GM18526 (cell line): ENCODE data around the gene ZNF397.

Experiments
- POLR2A ChIP-seq: IDR thresholded peaks from 3 replicates; pipeline ENCODE4 v1.6.1; 2011; ENCODE audit not compliant: insufficient read length; ENCODE audit errors: extremely low read depth

The ZNF397 gene

DNA sequence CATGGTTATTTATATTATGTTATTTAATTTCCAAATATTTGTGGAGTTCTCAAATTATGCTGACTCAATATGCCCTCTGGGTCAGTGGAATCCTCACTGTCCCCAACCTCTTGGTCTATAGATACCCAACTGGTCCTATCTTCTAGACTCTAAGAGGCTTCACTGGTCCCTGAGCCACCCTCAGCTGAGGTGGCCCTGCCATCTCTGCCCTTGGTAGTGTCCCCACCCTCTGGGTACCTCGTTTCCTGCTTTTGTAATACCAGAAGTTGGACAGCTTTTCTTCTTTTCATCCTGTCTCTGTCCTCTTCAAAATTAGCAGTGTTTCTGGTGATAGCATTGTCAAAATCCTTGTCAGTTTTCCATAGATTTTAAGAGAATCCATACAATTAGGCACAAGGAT lies 37.3 kb downstream of the ZNF397 start:
- TF ChIP-seq POLR2A: no peak

DNA sequence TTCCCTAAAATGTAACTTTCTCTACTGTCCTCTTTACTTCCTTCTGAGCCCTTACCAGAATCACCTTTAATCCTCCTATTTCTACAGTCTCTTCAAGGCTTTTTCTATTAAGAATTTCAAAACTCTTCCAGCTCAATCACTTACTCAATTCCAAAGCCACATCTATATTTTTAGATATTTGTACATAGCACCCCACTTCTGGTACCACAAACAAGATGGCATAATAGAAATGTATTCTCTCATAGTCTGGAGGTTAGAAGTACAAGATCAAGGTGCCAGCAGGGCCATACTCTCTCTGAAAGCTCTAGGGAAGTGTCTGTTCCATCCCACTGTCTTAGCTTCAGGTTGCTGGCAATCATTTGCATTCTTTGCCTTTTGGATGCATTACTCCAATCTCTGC lies 38.1 kb downstream of the ZNF397 start:
- no peak for TF ChIP-seq POLR2A

DNA sequence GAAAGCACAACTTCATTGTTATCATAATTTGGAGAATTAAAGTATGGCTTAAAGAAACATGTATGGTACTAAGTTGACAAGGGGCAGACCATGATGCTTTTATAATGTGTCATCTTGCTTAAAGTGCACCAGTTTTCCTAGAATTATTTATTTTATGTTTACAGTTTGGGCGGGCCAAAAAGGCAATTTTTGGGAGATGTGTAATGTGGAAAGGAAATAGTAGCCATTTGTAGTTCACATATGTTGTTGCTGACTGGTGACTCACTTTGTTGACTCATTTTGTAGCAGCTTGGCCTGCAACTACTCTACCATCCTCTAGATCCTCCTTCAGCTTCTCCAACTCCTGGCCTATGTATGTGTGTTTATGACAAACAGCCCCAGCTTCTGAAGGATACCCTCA lies 41.5 kb downstream of the ZNF397 start:
- no peak for TF ChIP-seq POLR2A

DNA sequence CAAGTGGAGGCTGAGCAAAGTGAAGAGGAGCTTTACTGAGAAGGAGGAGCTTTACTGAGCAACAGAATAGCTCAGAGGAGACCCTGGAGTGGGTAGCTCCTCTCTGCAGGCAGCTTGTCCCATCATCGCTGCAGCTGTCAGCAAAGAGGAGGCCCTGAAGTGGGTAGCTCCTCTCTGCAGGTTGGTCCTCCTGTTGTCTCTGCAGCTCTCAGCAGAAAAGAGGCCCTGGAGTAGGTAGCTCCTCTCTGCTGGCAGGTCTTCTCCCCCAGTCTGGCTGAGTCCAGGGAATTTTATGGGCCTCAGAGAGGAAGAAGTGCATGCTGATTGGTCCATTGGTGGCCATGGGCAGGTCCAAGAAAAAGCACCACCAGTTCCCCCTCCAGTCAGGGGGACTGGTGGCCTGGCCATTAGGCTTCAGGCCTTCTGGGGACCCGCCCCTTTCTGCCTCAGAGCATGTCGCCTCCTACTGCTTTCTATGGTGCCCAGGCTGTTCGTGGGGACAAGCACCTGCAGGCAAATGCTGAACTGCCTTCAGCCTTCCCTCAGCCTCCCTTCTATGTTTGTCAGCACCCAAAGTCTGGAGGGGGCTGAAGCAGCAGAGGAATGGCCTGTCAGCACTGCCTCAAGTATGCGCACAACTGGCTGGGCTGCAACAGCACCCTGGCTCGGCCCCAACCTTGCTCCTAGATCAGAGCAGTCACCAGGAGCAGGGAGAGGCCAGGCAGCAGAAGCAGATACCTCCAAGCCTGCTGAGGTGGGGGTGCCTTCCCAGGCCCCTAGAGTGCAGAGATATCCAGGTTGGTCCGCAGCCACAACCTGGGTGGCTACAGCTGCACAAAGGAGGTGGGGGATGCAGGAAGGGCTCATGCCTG lies 43.3 kb downstream of the ZNF397 start:
- TF ChIP-seq POLR2A: no peak

DNA sequence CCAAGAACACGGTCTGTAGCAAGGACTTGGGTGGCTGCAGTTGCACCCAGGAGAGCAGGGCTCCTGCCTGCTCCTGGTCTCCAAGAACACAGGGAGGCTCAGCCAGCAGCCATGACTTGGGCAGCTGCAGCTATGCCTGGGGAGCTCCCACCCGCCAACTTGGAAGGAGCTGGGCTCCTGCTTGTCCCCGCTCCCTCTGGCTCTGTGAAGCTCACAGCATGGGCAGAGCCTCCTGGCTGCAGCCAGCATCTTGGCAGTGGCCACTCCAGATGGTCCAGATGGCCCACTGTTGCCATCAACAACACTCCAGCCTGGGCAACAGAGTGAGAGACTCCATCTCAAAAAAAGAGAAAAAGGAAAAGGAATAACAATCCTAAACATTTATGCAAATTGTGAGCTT lies 44.0 kb downstream of the ZNF397 start:
- TF ChIP-seq POLR2A: no peak

DNA sequence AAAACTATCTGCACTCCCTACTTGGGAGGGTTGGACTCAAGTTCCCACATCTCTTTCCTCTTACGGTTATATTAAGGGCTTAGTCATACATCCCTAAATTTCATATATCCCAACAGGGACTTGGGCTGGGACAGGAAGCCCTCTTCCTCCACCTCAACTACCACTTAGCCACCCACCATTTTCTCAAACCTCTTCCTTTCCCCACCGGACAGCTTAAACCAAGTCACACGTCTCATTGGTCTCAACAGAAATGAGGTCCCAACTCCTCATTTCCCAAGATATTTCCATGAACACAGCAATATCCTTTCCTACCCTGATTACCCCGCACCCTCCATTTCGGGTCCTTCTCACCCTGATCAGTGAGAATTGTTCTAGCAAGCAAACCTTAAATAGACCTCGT lies 48.5 kb downstream of the ZNF397 start:
- TF ChIP-seq POLR2A: no peak

DNA sequence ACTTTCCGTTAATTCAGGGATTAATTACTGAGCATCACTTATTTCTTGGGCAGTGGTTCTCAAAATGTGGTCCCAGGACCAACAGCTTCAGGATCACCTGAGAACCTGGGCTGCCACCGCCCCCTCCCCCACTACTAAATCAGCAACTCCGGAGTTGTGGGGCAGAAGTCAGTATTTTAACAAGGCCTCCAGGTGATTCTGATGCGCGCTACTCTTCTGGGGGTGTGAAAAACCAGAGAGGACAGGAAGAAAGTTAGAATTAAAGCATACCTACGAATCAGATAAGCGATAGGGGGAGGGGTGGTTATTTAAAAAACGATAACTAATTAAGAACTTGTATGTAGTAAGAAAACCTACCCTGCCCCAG lies 48.9 kb downstream of the ZNF397 start:
- no peak for TF ChIP-seq POLR2A

DNA sequence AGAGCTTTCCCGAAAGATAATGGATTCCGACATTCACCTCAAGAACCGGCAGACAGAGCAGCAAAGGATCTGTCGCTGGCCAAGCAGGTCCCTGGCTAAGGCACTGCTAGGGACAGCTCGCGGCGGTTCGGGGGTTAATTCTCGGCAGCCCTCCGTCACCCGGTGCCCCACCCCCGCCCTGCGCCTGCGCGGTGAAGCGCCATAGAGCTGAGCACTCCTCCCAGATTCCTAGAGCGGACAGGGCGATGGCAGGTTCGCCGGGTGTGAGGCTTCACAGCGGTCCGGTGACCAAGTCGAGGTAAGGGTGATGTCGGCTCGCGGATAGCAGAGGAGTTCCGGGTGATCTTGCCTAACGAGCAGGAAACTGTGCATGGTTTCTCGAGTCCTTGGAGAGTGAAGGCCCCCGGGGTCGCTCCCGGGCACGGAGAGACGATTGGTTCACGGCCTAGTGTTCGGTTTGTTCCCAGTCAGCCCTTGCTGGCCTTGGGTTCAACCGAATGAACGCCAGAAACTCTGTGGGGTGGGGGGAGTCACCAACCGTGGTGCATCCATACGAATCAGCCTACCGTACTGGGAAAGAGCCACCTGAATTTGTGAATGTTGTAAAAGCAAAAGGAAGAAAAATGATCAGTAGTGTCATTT lies 49.4 kb downstream of the ZNF397 start, which contains the start of gene ZSCAN30:
ZSCAN30 (minus strand) TSS at position 136 of the 642 bp plus-strand sequence. CDS start 25,877 bp downstream, outside the sequence.
- TF ChIP-seq POLR2A: peak; percentile 84

DNA sequence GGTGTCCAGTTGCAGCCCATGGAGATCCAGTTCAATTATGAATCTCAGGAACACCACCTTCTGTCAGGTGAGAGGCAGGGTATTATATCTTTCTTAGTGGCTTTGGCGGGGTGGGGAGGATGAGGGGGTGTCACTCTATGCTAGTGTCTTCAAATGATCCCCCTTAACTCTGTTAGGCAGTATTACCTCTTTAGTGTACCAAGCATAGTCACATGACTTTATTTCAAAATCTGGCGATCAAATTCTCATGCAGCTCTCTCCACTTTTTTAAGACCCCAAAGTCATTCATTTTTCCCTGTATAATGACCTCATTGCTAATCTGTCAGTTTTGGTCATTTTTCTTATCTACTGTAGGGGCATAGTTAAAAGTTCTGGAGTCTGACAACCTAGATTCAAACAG lies 50.3 kb downstream of the ZNF397 start:
- no peak for TF ChIP-seq POLR2A

DNA sequence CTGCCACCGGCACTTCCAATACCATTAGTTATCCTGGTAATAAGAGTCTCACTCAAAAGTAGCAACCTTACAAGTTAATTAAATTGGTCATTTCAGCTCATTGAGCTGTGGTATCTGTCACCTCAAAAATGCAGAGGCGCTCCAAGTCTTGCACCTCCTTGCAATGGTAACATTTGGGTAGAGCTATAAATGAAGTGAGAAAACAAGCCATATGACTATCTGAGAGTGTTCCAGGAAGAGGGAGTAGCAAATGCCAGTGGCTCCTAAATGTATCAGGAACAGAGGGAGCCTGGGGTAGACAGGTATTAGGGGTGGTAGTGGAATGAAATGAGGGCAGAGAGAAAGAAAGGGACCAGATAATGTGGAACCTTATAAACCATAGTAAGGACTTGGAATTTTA lies 55.2 kb downstream of the ZNF397 start:
- no peak for TF ChIP-seq POLR2A

DNA sequence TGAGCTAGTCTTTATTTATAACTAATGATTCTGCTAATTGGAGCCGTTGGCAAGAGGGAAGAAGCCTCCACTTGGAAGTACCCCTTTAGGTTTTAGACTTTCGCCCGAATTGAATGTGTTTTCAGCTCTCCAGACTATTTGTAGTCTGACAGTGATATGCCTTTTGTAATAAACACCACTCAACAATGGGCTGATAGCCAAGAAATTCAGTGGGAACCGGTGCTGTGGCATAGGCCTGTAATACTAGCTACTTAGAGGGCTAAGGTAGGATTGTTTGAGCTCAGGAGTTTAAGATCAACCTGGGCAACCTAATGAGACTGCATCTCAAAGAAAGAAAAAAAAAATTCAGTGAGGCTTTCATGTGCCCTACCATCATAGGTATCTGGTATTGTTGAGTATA lies 62.8 kb downstream of the ZNF397 start:
- TF ChIP-seq POLR2A: no peak

DNA sequence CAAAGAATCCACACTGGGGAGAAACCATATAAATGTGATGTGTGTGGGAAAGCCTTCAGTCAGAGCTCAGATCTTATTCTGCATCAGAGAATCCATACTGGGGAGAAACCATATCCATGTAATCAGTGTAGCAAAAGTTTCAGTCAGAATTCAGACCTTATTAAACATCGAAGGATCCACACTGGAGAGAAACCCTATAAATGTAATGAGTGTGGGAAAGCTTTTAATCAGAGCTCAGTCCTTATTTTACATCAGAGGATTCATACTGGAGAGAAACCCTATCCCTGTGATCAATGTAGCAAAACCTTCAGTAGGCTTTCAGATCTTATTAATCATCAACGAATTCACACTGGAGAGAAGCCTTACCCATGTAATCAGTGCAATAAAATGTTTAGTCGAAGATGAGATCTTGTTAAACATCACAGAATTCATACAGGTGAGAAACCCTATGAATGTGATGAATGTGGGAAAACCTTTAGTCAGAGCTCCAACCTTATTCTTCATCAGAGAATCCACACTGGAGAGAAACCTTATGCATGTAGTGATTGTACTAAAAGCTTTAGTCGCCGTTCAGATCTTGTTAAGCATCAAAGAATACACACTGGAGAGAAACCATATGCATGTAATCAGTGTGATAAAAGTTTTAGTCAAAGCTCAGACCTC lies 65.9 kb downstream of the ZNF397 start:
- no peak for TF ChIP-seq POLR2A
